Muscle layer of colon (tissue), 2 donors: Measurements from ENCODE around the gene IFNAR2.

Experiments used
- H3K27ac ChIP-seq: one replicate; pipeline ENCODE4 v1.7.0; 2013; ENCODE audit warnings: low read depth, mild to moderate bottlenecking, low read length, moderate library complexity
- H3K27me3 ChIP-seq, 2 donors: one replicate each; pipeline ENCODE4 v1.7.0; 2013; ENCODE audit warnings: low read length in 2 of 2, mild to moderate bottlenecking in 2 of 2; ENCODE audit not compliant: insufficient read depth in 2 of 2, control insufficient read depth in 1 of 2
- H3K36me3 ChIP-seq: one replicate; pipeline ENCODE4 v1.7.0; 2013; ENCODE audit warnings: mild to moderate bottlenecking, low read length; ENCODE audit not compliant: insufficient read depth
- H3K4me1 ChIP-seq: one replicate; pipeline ENCODE4 v1.7.0; 2013; ENCODE audit warnings: mild to moderate bottlenecking, low read length; ENCODE audit not compliant: insufficient read depth
- H3K4me3 ChIP-seq, 2 donors: one replicate each; pipeline ENCODE4 v1.7.0; 2013; ENCODE audit warnings: low read length in 2 of 2, low read depth in 1 of 2, mild to moderate bottlenecking in 1 of 2, moderate library complexity in 1 of 2
- H3K9ac ChIP-seq: one replicate; pipeline ENCODE4 v1.7.0; 2013; ENCODE audit warnings: low read length
- H3K9me3 ChIP-seq: one replicate; pipeline ENCODE4 v1.7.0; 2013; ENCODE audit warnings: mild to moderate bottlenecking, low read length
- donor health status: abdominal sarcoma.
- donor health status: Adenocarcinoma of cecum.

IFNAR2 gene

DNA sequence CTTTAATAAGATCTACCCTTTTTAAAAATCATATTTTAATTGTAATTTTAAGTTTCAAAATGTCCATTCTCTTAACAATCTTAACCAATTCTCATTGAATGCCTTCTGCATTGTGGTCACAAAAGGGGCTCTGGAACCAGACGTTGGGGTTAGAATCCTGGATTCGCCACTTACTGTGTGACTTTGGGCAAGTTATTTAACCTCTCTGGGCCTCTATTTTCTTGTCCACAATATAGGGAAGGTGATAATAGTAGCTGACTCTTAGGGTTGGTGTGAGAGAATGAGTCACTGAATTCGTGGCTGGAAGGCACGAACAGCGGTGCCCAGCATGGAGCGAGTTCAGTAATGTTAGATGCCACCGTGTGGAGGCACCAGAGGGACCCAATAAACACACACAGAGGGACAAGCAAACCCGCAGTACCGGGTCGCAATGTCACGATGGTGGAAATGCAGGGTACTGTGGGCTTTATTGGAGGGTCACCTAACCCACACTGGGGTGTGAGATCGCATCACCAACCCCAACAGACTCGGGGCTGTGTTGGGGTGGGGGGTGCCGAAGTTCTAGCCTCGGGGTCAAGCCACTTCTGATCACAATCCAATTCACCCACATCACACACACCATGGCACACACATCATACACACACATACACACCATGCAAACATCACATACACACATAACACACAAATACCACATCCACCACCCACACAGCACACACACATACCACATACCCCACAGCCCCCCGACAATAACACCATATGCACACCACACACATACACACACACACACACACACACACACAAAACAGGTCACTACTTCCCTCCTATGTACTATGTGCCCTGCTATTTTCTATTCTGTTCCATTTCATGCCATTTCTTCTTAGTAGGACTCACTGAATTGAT is 27.0 kb upstream of the IFNAR2 start:
- H3K4me3 ChIP-seq: no peak overlapping the region
- H3K27ac ChIP-seq: no peak overlapping the region
- H3K36me3 ChIP-seq: no peaks in the 10 kb centered on the region
- H3K27me3 ChIP-seq: no peaks in the 10 kb centered on the region
- H3K9ac ChIP-seq: no peak overlapping the region
- no peaks in the 10 kb centered on the region for H3K9me3 ChIP-seq
- H3K4me1 ChIP-seq: peaks cover 4% of the 10 kb centered on the region

DNA sequence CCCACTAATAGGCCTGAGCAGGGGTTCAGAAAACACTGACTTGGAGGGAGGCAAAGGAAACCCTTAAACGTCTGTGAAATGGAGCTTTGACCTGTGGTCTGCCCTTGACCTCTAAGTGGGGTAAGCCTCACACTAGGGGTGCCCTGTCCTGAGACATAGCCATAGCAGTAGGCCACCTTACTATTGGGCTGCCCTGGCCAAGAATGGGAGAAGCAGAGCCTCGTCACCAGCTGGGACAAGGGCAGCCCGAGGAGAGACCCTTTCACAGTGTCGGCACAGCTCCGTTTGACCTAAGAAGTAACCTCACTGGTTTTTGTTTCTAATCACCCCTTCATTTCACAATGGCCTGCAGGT is 26.4 kb upstream of the IFNAR2 start:
- no peaks in the 10 kb centered on the region for H3K36me3 ChIP-seq
- H3K27me3 ChIP-seq: no peaks in the 10 kb centered on the region
- peaks cover 1% of the 10 kb centered on the region for H3K9me3 ChIP-seq
- no peak overlapping the region for H3K27ac ChIP-seq
- no peak overlapping the region for H3K4me3 ChIP-seq
- peaks cover 4% of the 10 kb centered on the region for H3K4me1 ChIP-seq
- no peak overlapping the region for H3K9ac ChIP-seq

DNA sequence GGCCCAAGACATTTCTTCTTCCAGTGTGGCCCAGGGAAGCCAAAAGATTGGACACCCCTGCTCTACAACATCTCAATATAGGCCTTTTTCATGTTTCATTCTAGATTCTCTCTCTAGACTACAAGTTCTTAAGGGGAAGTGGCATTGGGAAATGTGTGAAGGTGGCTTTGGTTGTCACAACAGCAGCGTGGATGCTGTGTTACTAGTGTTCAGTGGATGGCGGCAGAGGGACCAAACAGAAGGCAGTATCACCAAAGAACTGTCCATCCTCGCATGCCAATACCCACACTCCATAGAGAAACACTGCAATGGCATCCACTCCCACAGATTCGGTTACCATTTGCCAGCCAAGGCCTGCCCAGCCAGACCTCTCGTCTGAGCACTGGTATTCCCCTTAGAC is 24.3 kb upstream of the IFNAR2 start:
- H3K27me3 ChIP-seq: no peaks in the 10 kb centered on the region
- no peak overlapping the region for H3K9ac ChIP-seq
- peaks cover 4% of the 10 kb centered on the region for H3K9me3 ChIP-seq
- H3K36me3 ChIP-seq: no peaks in the 10 kb centered on the region
- H3K4me1 ChIP-seq: no peaks in the 10 kb centered on the region
- no peak overlapping the region for H3K27ac ChIP-seq
- no peak overlapping the region for H3K4me3 ChIP-seq

DNA sequence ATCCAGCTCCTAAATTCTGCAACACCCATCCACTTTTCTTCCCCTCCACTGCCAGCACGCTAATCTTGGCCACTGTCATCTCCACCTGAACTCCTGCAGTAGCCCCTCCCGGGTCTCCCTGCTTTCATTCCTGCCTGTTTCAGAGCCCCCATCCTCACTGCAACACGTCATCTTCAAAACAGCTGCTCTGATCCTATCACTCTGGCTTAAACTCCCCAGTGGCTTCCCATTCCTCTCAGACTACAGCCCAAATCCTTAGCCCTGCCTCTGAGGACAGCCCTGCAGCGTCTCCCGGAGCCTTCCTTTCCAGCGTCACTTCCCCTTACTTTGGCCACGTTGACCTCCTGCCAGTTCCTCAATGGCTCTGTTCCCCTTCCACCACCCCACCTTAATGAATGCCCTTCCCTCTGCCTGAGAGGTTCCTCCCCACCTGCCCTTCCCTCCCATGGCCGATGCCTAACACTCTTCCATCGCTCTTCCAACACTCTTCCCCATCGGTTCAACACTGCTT is 22.9 kb upstream of the IFNAR2 start:
- H3K36me3 ChIP-seq: no peaks in the 10 kb centered on the region
- peaks cover 4% of the 10 kb centered on the region for H3K9me3 ChIP-seq
- no peak overlapping the region for H3K4me3 ChIP-seq
- H3K27ac ChIP-seq: no peak overlapping the region
- no peak overlapping the region for H3K9ac ChIP-seq
- no peaks in the 10 kb centered on the region for H3K4me1 ChIP-seq
- H3K27me3 ChIP-seq: no peaks in the 10 kb centered on the region

DNA sequence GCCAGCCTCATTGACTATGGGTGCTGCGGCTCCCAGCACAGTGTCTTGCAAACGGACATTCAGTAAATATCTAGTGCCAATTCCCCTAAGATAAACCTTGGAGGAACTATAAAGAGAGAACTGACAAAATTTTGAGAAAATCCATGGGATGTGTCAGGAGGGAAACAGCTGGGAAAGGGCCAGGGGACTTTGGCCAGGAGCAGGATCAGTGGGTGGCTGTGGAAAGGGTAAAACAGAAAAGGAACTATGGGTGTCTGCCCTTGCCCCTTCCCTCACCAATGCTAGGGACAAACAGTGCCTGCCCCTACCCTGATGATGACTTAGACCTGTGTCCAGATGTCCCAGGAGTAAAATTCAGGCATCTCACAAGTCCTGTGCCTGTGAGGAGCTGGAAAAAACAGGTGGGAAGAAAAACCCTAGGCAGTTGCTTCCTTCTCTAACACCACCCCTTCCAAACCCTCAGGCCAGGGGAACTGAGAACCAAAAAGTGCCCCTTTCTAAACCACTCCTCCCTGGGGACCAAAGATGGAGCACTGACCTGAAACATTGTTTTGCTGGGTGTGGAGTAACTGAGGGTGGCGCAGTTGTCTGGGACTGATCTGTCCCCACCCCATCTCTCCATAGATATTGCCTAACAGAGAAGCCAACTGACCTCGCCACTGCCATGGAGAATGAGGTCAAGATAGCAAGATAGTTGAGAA is 22.1 kb upstream of the IFNAR2 start:
- no peak overlapping the region for H3K9ac ChIP-seq
- no peaks in the 10 kb centered on the region for H3K4me1 ChIP-seq
- H3K9me3 ChIP-seq: peaks cover 4% of the 10 kb centered on the region
- no peak overlapping the region for H3K27ac ChIP-seq
- no peak overlapping the region for H3K4me3 ChIP-seq
- H3K36me3 ChIP-seq: no peaks in the 10 kb centered on the region
- no peaks in the 10 kb centered on the region for H3K27me3 ChIP-seq

DNA sequence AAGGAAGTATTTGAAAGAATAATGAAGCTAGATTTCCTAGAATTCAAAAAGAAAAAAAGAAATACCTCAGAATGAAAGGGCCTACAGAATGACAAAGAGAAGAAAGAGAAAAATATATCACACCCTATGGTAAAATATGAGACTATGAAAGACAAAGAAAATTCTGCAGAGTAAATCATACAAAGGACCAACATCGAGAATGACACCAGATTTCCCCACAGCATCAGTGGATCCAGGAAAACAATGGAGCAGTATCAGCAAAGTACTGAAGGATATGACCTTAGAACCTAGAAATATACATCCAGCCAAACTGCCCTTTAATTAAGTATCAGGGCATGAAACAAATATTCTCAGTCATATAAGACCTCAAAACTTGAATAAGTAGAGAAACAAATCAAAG is 21.2 kb upstream of the IFNAR2 start:
- Histone ChIP-seq H3K4me1 (no peaks in the 10 kb centered on the region), H3K27me3 (no peaks in the 10 kb centered on the region), H3K27ac (no peak overlapping the region), H3K9ac (no peak overlapping the region), H3K9me3 (peaks cover 4% of the 10 kb centered on the region), H3K36me3 (no peaks in the 10 kb centered on the region), H3K4me3 (no peak overlapping the region)

DNA sequence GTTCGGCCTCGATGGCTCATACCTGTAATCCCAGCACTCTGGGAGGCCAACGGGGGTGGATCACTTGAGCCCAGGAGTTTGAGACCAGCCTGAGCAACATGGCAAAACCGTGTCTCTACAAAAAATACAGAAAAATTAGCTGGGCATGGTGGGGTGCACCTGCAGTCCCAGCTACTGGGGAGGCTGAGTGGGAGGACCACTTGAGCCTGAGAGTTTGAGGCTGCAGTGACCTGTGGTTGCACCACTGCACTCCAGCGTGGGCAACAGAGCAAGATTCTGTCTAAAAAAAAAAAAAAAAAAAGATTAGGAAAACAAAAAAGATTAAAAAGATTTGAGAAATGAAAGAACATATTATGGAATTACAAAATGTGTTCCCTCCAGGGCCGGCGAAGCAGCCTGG is 18.4 kb upstream of the IFNAR2 start:
- Histone ChIP-seq H3K9me3 (peaks cover 4% of the 10 kb centered on the region), H3K4me3 (no peak overlapping the region), H3K4me1 (no peaks in the 10 kb centered on the region), H3K9ac (no peak overlapping the region), H3K36me3 (no peaks in the 10 kb centered on the region), H3K27ac (no peak overlapping the region), H3K27me3 (no peaks in the 10 kb centered on the region)

DNA sequence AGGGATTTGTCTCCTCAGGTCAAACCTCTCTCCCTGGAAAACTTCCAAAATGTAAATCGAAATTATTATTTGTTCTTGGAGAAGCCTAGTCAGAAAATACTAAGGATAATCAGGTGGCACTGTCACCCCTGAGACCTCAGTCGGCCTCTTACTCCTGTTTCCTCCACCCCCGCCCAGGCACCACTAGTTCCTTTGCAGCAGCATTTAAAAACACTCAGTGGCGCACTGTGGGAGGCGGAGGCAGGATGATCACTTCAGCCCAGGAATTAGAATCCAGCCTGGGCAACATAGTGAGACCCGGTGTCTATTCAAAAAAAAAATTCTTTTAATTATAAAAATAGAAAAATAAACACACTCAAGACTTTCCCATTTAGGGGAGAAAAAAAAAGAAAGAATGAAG is 18.0 kb upstream of the IFNAR2 start:
- H3K4me1 ChIP-seq: no peaks in the 10 kb centered on the region
- H3K9ac ChIP-seq: no peak overlapping the region
- no peaks in the 10 kb centered on the region for H3K27me3 ChIP-seq
- H3K4me3 ChIP-seq: no peak overlapping the region
- no peak overlapping the region for H3K27ac ChIP-seq
- H3K9me3 ChIP-seq: peaks cover 4% of the 10 kb centered on the region
- no peaks in the 10 kb centered on the region for H3K36me3 ChIP-seq

DNA sequence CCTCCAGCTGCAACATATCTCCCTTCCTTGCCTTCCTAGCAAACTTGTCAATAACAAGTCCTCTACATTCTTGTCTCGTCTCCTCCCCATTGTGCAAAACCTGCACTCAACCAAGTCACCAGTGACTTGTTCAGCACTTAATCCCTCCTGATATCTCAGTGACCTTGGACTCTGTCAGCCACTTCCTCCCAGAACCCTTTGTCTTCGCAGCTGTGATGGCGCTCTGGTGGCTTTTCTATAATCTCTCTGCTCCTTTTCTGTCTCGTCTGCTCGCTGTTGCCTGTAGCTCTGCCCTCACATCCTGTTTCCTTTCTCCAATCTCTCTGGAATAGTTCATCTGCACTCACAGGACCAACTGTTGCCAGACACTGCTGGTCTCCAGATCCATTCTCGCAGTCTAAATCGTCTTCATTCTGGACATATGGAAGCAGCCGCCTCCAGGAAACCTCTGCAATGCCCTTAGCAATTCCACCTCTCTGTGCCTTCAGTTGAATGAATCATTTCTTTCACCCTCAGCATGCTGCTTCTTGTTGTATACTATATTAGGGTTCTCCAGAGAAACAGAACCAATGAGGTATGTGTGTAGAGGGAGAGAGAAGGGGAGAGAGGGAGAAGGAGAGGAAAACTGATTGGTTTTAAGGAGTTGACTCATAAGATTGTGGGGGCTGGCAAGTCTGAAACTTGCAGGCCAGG is 17.4 kb upstream of the IFNAR2 start:
- no peak overlapping the region for H3K9ac ChIP-seq
- H3K4me3 ChIP-seq: no peak overlapping the region
- H3K9me3 ChIP-seq: peaks cover 4% of the 10 kb centered on the region
- no peak overlapping the region for H3K27ac ChIP-seq
- H3K4me1 ChIP-seq: no peaks in the 10 kb centered on the region
- no peaks in the 10 kb centered on the region for H3K27me3 ChIP-seq
- H3K36me3 ChIP-seq: no peaks in the 10 kb centered on the region

DNA sequence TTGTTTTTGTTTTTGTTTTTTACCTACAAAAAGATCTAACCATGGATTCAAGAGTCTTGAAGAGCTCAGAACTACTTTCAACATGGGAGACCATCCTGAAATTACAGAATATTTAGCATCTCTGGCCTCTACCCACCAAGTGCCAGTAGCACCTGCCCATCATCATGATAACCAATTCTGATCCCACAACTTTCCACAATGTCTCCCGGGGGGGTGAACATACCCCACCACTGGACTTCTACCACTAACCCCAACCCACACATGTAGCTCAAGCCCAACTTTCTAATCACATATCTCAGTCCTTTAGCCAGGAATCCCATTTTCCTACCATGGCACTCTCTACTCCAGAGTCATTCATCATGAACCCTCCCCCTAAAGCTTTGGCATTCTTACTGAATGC is 15.7 kb upstream of the IFNAR2 start:
- H3K27me3 ChIP-seq: no peaks in the 10 kb centered on the region
- H3K36me3 ChIP-seq: no peaks in the 10 kb centered on the region
- no peaks in the 10 kb centered on the region for H3K9me3 ChIP-seq
- no peak overlapping the region for H3K9ac ChIP-seq
- no peak overlapping the region for H3K4me3 ChIP-seq
- H3K4me1 ChIP-seq: no peaks in the 10 kb centered on the region
- no peak overlapping the region for H3K27ac ChIP-seq

DNA sequence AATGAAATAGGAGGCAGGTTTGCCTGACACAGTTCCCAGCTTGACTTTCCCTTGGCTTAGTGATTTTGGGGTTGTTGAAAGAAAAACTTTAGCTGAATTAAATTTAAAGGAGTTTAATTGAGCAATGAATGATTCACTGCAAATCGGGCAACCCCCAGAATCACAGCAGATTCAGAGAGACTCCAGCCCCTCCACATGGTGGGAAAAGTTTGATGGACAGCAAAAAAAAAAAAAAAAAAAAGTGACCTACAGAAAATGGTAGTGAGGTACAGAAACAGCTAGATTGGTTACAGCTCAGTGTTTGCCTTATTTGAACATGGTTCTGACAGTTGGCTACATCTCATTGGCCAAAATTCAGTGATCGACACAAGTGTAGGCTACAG is 12.6 kb upstream of the IFNAR2 start:
- H3K27ac ChIP-seq: no peak overlapping the region
- H3K9ac ChIP-seq: no peak overlapping the region
- no peaks in the 10 kb centered on the region for H3K27me3 ChIP-seq
- no peaks in the 10 kb centered on the region for H3K9me3 ChIP-seq
- H3K4me1 ChIP-seq: no peaks in the 10 kb centered on the region
- no peaks in the 10 kb centered on the region for H3K36me3 ChIP-seq
- H3K4me3 ChIP-seq: no peak overlapping the region
